DND-41 (cell line): ENCODE results near the gene B4GALNT1.
"Not testable (repeated sequence)": the region's sequence is repeated elsewhere in the genome, so short reads cannot be mapped to it uniquely, and the experiment has no call there.

Source experiments
- ATAC-seq: fragments of 200-7000 bp; cut with Tn5 transposase; 3 replicates; pipeline ENCODE4 v1.9.1; 2021; ENCODE audit warnings: low read depth; ENCODE audit not compliant: insufficient read depth
- DNase-seq: peaks from one replicate; pipeline ENCODE4 v3.0.0-alpha.2; 2020
- H2AFZ ChIP-seq: 2 replicates; pipeline ENCODE4 v1.6.0; 2012; ENCODE audit warnings: low read depth, low read length
- H3K27ac ChIP-seq: 2 replicates; pipeline ENCODE4 v1.5.1; 2012; ENCODE audit warnings: low read length, inconsistent platforms
- H3K27me3 ChIP-seq: fragments of 200-600 bp; sonication (generic); 2 replicates; pipeline ENCODE4 v1.6.0; 2012; ENCODE audit warnings: low read length, mild to moderate bottlenecking, inconsistent platforms; ENCODE audit not compliant: insufficient read depth, poor library complexity
- H3K36me3 ChIP-seq: 2 replicates; pipeline ENCODE4 v1.5.1; 2012; ENCODE audit warnings: low read length, inconsistent platforms; ENCODE audit not compliant: insufficient read depth
- H3K4me1 ChIP-seq: 2 replicates; pipeline ENCODE4 v1.5.1; 2012; ENCODE audit warnings: mild to moderate bottlenecking, low read length; ENCODE audit not compliant: insufficient read depth
- H3K4me2 ChIP-seq: 2 replicates; pipeline ENCODE4 v1.6.0; 2012; ENCODE audit warnings: mild to moderate bottlenecking, moderate library complexity, low read length, inconsistent platforms; ENCODE audit not compliant: insufficient read depth
- H3K4me3 ChIP-seq, 2 experiments: fragments of 200-600 bp in 1 of 2; shearing (Covaris generic) in 1 of 2; 2 replicates each; pipeline ENCODE4 v1.5.1; 2012 to 2016; ENCODE audit warnings: inconsistent platforms in 2 of 2, low read length in 2 of 2, mild to moderate bottlenecking in 2 of 2, low read depth in 1 of 2, moderate library complexity in 1 of 2
- H3K79me2 ChIP-seq: 2 replicates; pipeline ENCODE4 v1.6.0; 2012; ENCODE audit warnings: low read length, inconsistent platforms; ENCODE audit not compliant: insufficient read depth
- H3K9ac ChIP-seq: 2 replicates; pipeline ENCODE4 v1.6.0; 2012; ENCODE audit warnings: low read depth, mild to moderate bottlenecking, inconsistent platforms, low read length, moderate library complexity
- H3K9me3 ChIP-seq: 2 replicates; pipeline ENCODE4 v1.5.1; 2012; ENCODE audit warnings: low read length, moderate library complexity, mild to moderate bottlenecking, inconsistent platforms; ENCODE audit not compliant: insufficient read depth, severe bottlenecking
- H4K20me1 ChIP-seq: 2 replicates; pipeline ENCODE4 v1.6.0; 2012; ENCODE audit warnings: low read length; ENCODE audit not compliant: insufficient read depth
- CTCF ChIP-seq: IDR thresholded peaks from 2 replicates; pipeline ENCODE4 v1.5.1; 2012; ENCODE audit warnings: borderline replicate concordance, low read length, moderate library complexity, mild to moderate bottlenecking; ENCODE audit not compliant: poor library complexity, severe bottlenecking; ENCODE audit errors: extremely low read depth
- EZH2 ChIP-seq: IDR thresholded peaks from 3 replicates; pipeline ENCODE4 v1.6.1; 2012; ENCODE audit warnings: borderline replicate concordance, low read depth, mild to moderate bottlenecking, moderate library complexity, low read length, inconsistent platforms; ENCODE audit not compliant: severe bottlenecking

The B4GALNT1 gene

DNA sequence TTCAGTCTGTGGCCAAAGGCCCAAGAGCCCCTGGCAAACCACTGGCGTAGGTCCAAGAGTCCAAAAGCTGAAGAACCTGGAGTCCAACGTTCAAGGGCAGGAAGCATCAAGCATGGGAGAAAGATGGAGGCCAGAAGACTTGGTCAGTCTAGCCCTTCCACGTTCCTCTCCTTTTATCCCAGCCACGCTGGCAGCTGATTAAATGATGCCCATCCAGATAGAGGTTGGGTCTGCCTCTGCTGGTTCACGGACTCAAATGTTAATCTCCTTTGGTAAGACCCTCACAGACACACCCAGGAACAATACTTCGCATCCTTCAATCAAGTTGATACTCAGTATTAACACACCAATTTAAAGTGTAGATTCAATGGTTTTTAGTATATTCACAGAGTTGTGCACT lies 39.8 kb upstream of the B4GALNT1 start:
- DNase-seq (no peak), ATAC-seq (no peak)
- no peaks in the 10 kb centered on the region for H3K36me3 ChIP-seq
- no peaks in the 10 kb centered on the region for H4K20me1 ChIP-seq
- no peak overlapping the region for H3K27ac ChIP-seq
- H2AFZ ChIP-seq: no peak overlapping the region
- no peaks in the 10 kb centered on the region for H3K4me1 ChIP-seq
- no peaks in the 10 kb centered on the region for H3K27me3 ChIP-seq
- H3K4me3 ChIP-seq: no peak overlapping the region
- TF ChIP-seq EZH2 (no peak), CTCF (no peak)
- no peak overlapping the region for H3K9ac ChIP-seq
- H3K79me2 ChIP-seq: no peaks in the 10 kb centered on the region
- no peak overlapping the region for H3K4me2 ChIP-seq
- H3K9me3 ChIP-seq: no peaks in the 10 kb centered on the region

DNA sequence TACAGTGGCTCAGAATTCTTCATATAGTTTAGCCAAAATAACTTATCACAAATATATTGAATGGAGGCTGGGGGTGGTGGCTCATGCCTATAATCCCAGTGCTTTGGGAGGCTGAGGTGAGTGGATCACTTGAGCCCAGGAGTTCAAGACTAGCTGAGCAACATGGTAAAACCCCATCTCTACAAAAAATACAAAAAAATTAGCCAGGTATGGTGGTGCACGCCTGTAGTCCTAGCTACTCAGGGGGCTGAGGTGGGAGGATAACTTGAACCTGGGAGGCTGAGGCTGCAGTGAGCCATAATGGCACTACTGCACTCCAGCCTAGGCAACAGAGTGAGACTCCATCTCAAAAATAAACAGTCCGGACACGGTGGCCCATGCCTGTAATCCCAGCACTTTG lies 38.8 kb upstream of the B4GALNT1 start:
- H3K9me3 ChIP-seq, H3K27ac ChIP-seq, H3K36me3 ChIP-seq, DNase-seq, H3K9ac ChIP-seq, H3K4me2 ChIP-seq, H3K79me2 ChIP-seq, ATAC-seq, H4K20me1 ChIP-seq, H3K4me3 ChIP-seq, H2AFZ ChIP-seq, H3K27me3 ChIP-seq, H3K4me1 ChIP-seq: not testable (repeated sequence)

DNA sequence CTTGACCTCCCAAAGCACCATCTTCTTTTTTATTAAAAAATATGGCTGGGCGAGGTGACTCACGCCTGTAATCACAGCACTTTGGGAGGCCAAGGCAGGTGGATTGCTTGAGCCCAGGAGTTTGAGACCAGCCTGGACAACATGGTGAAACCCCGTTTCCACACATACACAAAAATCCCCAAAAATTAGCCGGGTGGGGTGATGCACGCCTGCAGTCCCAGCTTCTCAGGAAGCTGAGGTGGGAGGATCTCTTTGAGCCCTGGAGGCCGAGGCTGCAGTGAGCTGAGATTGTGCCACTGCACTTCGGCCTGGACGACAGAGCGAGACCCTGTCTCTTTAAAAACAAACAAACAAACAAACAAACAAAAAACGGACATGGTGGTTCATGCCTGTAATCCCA lies 36.7 kb upstream of the B4GALNT1 start:
- H3K9ac ChIP-seq, H3K4me3 ChIP-seq, DNase-seq, H3K4me1 ChIP-seq, H3K27ac ChIP-seq, H3K79me2 ChIP-seq, H3K9me3 ChIP-seq, H3K4me2 ChIP-seq, H2AFZ ChIP-seq, H4K20me1 ChIP-seq, H3K27me3 ChIP-seq, ATAC-seq, H3K36me3 ChIP-seq: not testable (repeated sequence)

DNA sequence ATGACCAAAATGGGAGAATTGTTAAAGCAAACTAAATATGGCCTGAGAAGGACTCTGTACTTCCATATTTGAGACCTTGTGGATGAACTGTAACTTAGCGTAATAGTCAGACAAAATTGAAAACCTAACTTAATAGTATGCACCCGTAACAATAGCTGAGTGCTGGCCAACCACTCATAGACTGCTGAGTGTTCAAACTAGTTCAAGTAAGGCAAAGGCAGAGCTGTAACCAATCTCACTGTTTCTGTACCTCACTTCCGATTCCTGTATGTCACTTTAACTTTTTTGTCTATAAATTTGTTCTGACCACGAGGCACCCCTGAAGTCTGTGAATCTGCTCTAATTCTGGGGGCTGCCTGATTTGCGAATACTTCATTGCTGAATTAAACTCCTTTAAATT lies 33.9 kb upstream of the B4GALNT1 start:
- DNase-seq: no peak
- no peak for TF ChIP-seq CTCF
- Histone ChIP-seq H3K27me3 (no peaks in the 10 kb centered on the region), H3K79me2 (no peaks in the 10 kb centered on the region), H3K4me1 (no peaks in the 10 kb centered on the region), H3K9me3 (peaks cover 5% of the 10 kb centered on the region), H4K20me1 (no peaks in the 10 kb centered on the region), H3K4me3 (no peak overlapping the region), H3K4me2 (no peak overlapping the region), H3K9ac (no peak overlapping the region), H3K36me3 (no peaks in the 10 kb centered on the region), H2AFZ (no peak overlapping the region; the same call in 1 of the 2 replicates), H3K27ac (no peak overlapping the region)
- no peak for ATAC-seq

DNA sequence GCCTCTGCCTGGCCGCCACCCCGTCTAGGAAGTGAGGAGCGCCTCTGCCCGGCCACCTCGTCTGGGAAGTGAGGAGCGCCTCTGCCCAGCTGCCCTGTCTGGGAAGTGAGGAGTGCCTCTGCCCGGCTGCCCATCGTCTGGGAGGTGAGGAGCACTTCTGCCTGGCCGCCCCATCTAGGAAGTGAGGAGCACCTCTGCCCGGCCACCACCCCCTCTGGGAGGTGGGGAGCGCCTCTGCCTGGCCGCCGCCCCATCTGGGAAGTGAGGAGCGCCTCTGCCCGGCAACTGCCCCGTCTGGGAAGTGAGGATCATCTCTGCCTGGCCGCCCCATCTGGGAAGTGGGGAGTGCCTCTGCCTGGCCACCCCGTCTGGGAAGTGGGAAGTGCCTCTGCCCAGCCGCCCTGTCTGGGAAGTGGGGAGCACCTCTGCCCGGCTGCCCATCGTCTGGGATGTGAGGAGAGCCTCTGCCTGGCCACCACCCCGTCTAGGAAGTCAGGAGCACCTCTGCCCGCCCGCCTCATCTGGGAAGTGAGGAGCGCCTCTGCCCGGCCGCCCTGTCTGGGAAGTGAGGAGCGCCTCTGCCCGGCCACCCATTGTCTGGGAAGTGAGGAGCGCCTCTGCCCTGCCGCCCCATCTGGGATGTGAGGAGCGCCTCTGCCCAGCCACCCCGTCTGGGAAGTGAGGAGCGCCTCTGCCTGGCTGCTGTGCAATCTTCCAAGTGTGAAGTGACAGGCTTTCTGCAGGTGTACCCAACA lies 32.2 kb upstream of the B4GALNT1 start:
- not testable (repeated sequence) for ATAC-seq, H4K20me1 ChIP-seq, H3K27me3 ChIP-seq, H3K4me1 ChIP-seq, DNase-seq, H3K4me2 ChIP-seq, H3K79me2 ChIP-seq, H3K4me3 ChIP-seq, H3K9ac ChIP-seq, H3K36me3 ChIP-seq, H3K27ac ChIP-seq, H2AFZ ChIP-seq
- H3K9me3 ChIP-seq: peaks cover 14% of the 10 kb centered on the region
